GM18502 (cell line): ENCODE measurements around the gene SCFD2.

ENCODE experiments used
- ATAC-seq: cut with Tn5 transposase; IDR thresholded peaks from one replicate; pipeline ENCODE4 v1.9.1; 2021; ENCODE audit warnings: mild to moderate bottlenecking; ENCODE audit not compliant: unreplicated experiment, poor library complexity

SCFD2 gene

DNA sequence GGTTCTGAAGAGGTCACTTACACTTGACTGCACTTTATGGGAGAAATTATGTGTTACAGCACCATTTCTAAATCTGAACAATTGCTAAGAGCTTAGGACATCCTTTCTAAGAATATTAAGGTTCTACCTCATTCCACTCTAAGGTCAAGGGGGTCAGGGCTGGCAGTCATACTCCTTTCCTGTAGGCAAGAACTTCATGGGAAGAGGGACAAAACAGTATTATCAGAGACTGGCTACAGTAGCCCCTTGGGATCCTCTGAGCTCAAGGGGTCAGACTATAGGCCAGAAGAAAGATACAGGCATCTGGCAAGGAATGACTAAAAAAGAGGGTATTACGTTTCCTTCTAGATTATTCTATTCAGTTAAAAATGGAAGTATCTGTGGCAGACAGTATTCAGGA lies 388.6 kb downstream of the SCFD2 start:
- no peak for ATAC-seq

DNA sequence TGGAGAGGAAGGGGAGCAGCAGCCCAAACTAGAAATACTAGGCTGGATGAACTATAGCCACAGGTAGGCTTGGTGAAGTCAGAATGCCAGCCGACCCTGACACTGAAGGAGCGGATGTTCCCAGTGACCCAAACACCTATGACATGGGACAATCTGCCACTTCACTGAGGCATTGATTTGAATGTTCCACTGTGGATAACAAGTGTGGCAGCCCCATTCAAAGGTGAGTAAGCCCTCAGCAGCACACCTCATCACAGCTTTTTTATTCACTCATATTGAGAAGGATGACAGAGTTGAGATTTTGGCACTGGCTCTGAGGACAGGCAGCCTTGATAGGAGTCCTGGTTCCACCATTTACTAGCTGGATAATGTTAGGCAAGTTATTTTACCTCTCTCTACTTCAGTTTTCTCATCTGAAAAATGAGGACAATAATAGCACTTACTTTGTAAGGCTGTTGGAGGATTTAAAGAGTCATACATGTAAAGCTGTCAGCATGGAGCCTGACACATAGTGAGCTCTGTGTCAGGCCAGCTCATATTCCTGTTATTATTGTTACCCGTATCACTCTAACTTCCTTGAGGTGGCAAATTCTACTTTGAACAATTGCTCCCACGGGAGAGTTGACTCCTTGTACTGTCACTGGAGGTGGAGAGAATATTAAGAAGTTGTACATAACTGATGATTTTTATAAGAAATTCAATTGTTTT lies 389.2 kb downstream of the SCFD2 start:
- no peak for ATAC-seq

DNA sequence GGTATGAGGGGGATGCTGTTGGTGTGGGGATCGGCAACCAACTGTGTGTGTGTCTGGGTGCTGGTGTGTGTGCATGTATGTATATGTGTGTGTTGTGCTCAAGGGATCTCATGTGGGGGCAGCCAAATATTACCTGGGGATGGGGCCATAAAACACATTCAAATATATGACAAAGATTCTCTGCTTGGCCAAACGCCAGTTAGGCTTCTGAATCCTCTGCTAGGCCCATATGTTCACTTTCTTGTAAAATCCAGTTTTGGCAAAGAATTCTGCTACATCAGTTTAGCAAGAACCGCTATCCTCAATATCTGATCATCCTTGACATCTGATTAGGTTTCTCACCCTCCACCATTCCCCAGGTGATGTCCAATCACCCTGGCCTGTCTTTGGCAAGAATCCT lies 397.2 kb downstream of the SCFD2 start:
- ATAC-seq = no peak

DNA sequence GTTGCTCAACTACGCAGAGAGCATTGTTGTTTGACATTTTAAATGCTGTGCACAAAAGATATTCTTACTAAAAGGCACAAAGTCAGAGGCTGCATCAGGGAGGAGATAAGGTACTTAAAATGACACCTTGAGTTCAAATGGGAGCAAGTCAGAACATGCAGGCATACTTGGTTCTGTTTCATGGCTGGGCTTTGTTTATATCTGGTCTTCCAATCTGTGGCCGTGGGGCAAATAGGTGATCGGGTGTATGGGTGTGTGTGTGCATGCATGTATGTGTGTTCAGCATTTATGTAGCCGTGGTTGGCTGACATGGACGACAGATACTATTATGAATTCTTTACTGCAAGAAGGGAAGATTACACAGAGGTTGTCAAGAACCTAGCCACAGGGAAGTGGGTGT lies 397.6 kb downstream of the SCFD2 start:
- ATAC-seq = no peak

DNA sequence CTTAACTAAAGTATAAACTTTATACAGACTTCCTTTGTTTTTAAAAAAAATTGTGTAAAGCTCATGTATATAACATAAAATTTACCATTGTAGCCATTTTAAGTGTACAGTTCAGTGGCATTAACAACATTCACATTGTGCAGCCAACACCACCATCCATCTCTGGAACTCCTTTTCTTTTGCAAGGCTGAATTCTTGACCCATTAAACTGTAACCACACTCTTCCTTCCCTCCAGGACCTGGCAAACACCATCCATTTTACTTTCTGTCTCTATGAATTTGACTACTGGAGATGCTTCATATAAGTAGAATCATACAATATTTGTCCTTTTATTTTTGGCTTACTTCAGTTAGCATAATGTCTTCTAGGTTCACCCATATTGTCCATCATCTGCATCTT lies 399.1 kb downstream of the SCFD2 start:
- no peak for ATAC-seq

DNA sequence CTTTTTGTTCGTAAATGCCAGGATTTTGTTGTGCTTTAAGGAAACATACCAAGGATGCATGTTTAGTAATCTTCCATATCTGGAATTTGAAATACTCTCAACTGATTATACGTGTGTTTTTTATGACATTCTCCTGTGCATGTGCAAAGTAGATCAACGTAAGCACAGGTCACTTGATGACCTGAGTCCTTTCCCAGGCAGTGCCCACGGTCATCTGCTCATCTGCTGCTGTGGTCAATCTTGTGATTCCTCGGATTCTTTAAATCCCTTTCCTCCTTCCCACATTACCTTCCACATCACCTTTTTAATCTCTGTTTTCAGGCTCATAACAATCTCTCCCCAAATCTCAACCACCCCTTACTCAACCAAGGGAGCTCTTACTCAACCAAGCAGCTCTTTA lies 399.7 kb downstream of the SCFD2 start:
- no peak for ATAC-seq

DNA sequence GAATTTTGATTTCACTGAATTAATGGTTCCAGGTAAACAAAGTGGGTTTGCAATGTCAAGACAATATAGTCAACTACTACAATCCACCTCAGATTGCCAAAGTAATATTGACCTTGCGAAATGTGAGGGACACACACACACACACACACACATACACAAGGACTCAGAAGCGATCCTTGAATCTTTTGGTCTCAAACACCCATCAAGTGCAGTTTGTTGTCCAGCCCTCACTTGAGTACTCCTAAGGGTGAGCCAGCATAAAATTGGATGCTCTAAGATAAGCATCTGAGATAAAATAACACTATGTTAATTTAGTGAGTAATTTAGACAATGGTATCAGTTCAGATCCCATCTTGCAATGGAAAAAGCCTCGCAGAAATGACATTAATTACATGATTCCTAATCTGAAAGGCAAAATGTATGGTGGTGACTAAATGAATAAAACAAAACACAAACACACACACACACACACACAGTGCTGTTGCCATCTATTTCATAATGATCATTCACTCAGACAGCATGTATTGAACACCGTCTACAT lies 401.2 kb downstream of the SCFD2 start:
- ATAC-seq = no peak

DNA sequence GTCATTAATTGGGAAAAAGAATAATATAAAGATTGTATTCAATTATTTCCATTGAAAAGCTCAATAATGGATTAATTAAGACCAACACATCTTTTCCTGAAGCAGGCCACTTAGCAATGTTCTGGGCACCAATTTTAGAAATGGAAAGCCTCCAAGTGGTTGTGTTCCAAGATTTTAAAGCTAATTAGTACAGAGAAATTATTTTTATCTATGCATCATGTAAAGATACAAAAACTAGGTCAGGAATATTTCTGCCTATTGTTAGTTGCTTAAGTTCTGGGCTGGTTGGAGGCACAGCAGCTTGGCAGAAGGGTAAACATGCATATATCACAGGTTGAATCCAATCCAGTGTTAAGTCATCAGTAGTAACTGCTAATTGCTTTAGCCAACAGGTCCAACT lies 401.9 kb downstream of the SCFD2 start:
- no peak for ATAC-seq

DNA sequence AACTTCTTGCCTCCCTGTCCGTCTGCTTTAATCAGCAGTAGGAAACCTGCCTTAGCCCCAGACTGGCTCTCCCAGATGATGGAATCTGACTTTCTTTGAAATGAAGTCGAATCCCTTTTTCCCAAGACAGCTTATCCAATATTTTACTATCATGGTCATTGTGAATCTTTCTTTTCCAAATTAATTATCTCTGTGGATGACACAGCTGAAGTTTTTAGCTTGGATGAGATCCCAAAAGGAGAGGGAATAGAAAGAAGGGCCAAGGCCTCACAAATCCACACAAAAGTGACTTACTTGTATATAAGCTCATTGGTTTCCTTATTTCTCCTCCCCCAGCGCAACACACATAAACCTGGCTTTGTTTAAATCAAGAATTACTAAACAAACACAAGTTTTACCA lies 403.1 kb downstream of the SCFD2 start:
- ATAC-seq = no peak

DNA sequence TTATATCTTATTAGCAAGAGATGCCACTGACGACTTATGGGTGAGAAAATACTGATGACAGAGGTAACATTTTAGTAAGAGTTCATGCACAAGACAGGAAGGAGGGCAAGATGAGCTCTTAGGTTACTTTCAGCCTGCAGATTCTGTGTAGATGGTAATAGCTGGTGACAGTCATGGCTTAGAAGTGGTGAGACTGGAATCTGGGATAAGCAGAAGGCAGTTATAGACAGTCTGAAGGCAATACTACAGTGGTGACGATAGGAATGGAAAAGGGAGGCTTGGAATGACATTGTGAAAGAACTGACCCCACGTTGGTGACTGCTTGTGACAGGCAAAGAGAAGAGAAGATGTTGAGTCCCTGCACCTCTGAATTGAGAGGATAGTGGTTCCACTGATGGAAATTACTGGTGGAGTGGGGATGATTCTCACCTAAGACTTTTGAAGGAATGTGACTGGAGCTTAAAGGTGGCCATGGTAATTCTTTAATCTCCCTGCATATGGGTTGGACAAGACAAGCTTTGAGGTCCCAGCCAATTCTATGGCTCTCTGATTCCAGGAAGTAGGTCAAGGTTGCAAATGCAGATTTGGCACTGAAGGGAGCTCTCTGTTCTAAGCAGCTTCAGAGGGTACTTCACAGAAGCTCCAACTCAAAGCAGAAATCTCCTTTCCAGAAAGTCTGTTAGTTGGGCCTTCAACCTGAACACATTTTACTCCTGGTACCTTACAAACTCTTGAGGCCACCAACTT lies 404.0 kb downstream of the SCFD2 start:
- ATAC-seq = no peak

DNA sequence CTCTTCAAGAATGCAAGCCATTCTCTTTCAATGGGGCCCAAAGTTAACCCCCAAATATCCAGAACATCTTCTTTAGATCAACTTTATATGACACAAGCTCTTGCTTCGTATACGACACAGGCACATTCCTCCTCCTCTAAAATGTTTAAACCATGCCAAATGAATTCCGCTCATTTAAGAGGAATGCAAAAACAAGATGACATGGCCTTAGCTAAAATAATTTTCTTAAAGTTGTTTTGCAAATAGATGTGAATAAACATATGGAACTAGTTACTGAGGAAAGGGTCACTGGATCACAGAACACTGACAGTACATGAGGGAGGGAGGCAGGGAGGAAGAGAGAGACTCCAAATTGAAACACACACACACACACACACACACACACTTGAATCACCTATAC lies 406.3 kb downstream of the SCFD2 start:
- ATAC-seq = no peak

DNA sequence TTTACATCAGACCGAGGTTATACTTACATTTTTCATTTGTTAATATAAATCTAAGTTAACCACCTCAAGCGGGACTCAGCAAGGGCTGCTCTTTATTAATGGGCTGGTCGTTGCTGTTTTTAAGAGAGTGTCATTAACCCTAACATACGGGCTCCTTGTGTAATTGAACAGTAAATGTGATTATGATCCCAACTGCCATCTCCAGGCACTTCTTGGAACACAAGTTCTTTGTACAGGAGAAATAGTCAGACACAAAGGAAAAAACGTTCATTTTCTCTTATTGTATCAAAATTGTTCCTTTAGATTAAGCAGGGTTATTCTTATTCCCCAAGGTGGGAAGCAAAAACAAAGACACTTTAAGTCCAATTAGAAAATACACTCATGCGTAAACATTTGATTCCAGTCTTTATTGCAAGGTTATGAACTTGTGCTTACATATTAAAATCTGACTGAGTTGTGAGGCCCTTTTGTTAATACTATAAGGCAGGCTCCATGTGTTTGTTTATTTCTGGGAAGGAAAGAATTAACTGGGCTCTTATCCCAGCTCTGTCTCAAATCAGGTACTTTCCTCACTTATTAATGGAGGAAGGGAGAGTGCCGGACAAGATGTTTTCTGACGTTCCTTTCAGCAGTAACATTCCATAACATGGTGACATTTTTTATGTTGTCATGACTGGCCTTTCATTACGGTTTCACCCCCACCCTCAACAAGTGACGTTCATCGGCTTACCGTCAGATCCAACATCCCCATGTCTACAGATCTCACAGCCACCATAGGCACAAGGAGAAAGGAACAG lies 407.8 kb downstream of the SCFD2 start:
- ATAC-seq = no peak

DNA sequence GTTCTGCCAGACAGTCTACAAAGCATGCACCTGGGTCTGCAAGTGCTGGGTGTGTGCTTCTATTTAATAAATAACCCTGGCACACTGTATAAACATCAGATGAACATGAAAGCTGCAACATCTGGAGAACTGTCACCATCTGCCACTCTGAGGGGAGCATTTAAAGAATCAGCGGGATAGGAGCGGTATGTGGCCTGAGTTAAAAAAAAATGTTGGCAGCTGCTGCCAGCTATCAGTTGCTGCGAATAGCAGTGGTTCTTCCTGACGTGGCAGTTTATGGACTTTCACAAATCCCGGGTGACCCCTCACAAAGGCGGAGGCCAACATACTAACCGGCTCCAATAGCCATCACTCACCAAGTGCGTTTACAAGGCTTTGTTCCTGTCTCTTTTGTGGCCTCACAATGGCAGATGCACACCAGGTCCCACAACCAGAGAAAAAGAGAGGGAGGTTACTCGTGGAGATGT lies 408.6 kb downstream of the SCFD2 start:
- no peak for ATAC-seq

DNA sequence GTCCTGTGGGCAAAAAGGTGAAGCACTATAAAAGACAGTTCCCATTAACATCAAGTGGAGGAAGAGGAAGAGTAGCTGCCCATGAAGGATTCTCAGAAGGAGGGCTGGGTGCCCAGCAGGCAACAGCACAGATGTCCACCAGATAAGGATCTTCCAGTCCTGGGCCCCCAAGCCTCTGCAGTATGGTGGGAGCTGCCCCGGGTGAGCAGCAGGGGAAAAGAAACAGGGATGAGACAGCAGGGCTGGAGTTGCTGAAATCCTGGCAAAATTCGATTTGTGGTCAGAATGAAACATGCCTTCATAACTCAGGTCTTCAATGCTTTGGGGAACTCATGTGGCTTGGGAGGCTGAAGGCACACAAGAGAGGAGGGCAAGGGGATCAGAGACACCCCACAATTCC lies 409.2 kb downstream of the SCFD2 start:
- ATAC-seq = no peak

DNA sequence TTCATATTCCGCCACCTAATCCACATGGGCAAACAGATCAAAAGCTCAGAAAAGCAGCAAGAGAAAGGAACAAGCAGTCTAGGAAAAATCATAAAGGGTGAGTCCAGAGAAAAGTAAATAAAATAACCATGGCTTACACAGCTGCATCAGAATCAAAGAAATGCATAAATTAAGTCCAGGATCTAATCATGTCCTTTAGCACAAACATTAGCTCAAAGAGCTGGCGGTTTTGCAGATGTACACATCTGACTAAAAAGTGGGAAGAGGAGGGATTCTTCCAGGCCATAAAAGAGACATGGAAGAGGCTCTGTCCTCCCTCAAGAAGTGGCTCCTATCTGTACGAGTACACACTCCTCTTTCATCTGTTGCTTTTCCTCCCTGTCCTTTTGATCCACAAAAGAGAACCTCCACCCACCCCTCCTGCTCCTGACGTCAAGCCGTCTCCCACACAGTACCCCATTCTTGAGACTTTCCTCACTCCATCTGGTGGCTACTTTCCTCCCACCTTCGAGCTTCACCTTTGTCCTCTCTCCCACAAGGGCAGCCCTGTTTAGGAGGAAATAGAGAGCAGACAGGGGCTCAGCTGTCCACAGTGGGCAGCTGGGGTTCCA lies 411.2 kb downstream of the SCFD2 start:
- ATAC-seq = no peak

DNA sequence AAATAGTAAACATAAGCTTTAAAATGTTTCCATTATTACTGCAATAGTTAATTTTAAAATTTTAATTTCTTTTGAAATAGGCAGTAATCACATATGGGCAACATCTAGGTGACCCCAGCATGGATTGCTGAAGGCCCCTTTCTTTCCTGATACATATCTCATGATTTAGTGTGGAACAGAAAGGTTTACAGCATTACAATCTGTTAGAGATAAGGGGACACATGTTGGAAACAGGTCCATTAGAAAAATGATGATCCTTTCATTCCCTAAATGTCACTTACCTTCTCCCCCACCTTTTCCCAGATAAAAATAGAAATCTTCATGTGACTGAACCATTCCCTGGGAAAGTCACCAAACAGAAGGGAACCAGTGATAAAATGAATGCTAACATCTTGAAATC lies 413.3 kb downstream of the SCFD2 start:
- no peak for ATAC-seq

DNA sequence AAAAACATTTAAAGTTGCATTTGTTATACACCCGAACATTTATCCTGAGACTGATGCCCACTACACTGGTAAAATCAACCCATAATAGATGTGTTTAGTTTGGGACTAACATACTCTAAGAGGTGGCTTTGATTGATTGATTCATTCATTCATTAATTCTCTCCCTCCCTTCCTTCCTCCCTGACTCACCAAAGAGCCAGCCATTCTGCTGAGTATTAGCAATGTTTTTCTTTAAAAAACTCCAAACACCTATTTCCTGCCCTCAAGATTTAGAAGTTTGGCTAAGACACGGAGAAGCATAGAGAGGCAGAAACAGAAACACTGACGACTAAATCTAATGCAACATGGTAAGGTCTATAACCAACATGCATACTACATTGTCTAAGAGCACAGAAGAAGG lies 414.8 kb downstream of the SCFD2 start:
- no peak for ATAC-seq

DNA sequence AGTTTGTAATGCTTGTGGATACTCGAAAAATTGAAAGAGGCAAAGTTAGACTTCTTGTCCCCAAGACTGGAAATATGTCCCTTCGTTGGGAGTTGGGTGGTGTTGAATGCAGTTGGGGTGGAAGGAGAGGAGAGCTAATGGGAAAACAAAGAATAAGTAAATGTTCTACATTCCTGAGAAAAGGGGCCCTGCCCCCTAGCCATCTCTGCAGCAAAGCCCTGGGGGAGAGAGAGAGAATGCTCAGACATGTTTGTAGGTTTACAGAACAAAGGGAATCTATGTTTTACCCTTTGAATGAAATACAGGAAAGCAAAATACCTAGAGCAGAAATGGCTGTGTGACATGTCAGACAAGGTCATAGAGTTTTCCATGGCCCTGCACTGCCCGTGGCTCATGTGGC lies 415.6 kb downstream of the SCFD2 start:
- ATAC-seq = no peak

DNA sequence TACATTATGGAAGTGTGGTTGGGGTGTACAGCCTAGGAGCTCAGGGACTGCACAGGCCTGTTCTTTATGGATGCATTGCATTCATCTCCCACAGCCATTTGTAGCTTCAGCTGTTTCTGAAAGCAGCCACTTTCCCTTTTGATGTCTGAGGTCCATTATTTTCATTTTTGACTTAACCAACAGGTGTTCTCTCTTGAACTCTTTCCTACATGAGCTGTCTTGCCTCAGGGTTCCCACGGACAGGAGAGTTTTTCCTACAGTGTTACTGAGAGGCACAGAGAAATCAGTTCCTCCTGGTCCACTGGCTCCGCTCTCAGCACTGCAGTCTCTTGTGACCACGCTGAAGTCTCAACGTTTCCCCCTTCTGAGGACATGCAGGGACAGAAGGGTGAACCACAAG lies 416.5 kb downstream of the SCFD2 start:
- no peak for ATAC-seq

DNA sequence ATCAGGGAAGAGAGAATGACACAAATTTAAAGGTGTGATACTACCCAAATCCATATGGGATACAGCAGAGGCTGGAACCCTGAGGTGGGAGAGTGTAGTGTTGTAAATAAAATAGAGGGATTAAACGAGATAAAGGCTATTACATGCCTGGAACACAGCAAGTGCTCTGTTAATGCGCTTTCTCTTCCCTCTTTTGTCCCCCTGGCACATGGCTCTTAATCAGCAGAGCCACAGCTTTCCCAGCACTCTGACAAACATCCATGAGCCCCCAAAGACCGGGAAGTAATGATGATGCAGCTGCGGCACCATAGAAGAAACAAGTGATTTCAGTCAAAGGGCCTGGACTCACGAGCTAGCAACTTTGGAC lies 417.8 kb downstream of the SCFD2 start:
- ATAC-seq = no peak
